ENCODE data around the gene ROMO1. TPM values are rescaled to one million over a fixed set of nuclear protein-coding genes. Genes with fewer than 3 reads are reported as not detected.
A peak's percentile ranks its signal among the peaks of the same experiment; 100 is the strongest.

ROMO1 gene
- total and polyA plus RNA-seq, 10 of the 15 experiments (the other 5 are each of a cell fraction or from before 2014, with no cell fraction given): 23.2 to 631 (median 352) TPM

DNA sequence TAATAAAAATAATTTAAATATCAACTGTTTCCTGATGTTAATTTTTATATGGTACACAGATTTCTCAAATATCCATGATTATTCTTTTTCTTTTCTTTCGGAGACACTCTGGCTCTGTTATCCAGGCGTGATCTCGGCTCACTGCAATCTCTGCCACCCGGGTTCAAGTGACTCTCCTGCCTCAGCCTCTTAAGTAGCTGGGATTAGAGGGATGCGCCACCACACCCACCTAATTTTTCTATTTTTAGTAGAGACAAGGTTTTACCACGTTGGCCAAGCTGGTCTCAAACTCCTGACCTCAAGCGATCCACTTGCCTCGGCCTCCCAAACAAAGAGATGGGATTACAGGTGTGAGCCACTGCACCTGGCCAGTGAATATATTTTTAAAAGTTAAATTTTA is 20.5 kb downstream of the ROMO1 start:
- no peak overlapping the region for H3K27ac ChIP-seq (ENCODE audit: control insufficient read depth, insufficient read depth)
- ChIA-PET POLR2A (interaction anchor here (1.2 to 2.9 kb wide), 3 partner anchors 9 to 12 kb away, joined by 3 to 15 read pairs (median 5); no protein-coding TSS in a partner anchor), RAD21 (ENCODE audit: unreplicated experiment) (interaction anchor here (1.1 kb wide), 1 partner anchor 164 kb away, joined by 3 read pairs; no protein-coding TSS in a partner anchor), CTCF (interaction anchor here (1.3 to 1.9 kb wide), 3 partner anchors 9 to 13 kb away, joined by 3 to 4 read pairs (median 4); no protein-coding TSS in a partner anchor), SMC1A (ENCODE audit: uncharacterized antibody, unreplicated experiment) (interaction anchor here (0.7 to 2.1 kb wide), 8 partner anchors 8 to 99 kb away, joined by 3 to 7 read pairs (median 4); no protein-coding TSS in a partner anchor)
- peaks cover 33 to 62% of the 10 kb centered on the region in 2 experiments for H3K36me3 ChIP-seq (ENCODE audit: control insufficient read depth in 2 of 2, insufficient read depth in 2 of 2, low read length in 1 of 2)
- no peak overlapping the region for H3K9ac ChIP-seq (ENCODE audit: control insufficient read depth, insufficient read depth, low read length)
- intact Hi-C loops (cut with micrococcal nuclease; ENCODE audit: unreplicated experiment) (no loop called here), in situ Hi-C loops (cut with MboI) (no loop called here)
- H3K4me1 ChIP-seq (ENCODE audit: control insufficient read depth, insufficient read depth, low read length): no peaks in the 10 kb centered on the region; the same call in 1 of the 2 replicates
- H3K79me2 ChIP-seq (ENCODE audit: control insufficient read depth, insufficient read depth, low read length): peaks cover 39% of the 10 kb centered on the region
- no TSS peak for BruUV-seq (replicated peaks)
- H3K27me3 ChIP-seq (replicated peaks in 1 of 2; ENCODE audit: control insufficient read depth in 2 of 2, insufficient read depth in 2 of 2, low read length in 1 of 2): no peaks in the 10 kb centered on the region
- WGBS (ENCODE audit: insufficient coverage, insufficient replicate concordance, low lambda C conversion rate, missing lambda C conversion rate): 62% methylated on average over 8 of the region's 8 CpGs
- H3K4me2 ChIP-seq (ENCODE audit: control insufficient read depth, insufficient read depth): no peak overlapping the region
- TF ChIP-seq POLR2AphosphoS5 (IDR thresholded peaks at IDR 0.05; ENCODE audit: low read length) (peak; percentile 64; the same call in 1 of the 2 replicates), PAX5 (IDR thresholded peaks at IDR 0.05; ENCODE audit: borderline replicate concordance, low read depth, low read length) (no peak), ZNF384 (IDR thresholded peaks at IDR 0.05; ENCODE audit: borderline replicate concordance, low read depth, low read length) (no peak), POLR2AphosphoS2 (IDR thresholded peaks at IDR 0.05; ENCODE audit: low read depth, low read length) (no peak), ETV6 (conservative IDR thresholded peaks at IDR 0.05 in 1 of 2, IDR thresholded peaks at IDR 0.05 in 1 of 2; ENCODE audit: borderline replicate concordance in 1 of 2, low read depth in 1 of 2) (no peak), MYC (IDR thresholded peaks at IDR 0.05; ENCODE audit: insufficient read depth, insufficient read length, insufficient replicate concordance, low read length, severe bottlenecking) (no peak), CEBPB (IDR thresholded peaks at IDR 0.05; ENCODE audit: borderline replicate concordance in 1 of 2, low read depth in 2 of 2, low read length in 2 of 2) (no peak)
- TF ChIP-seq, protein P1, sequence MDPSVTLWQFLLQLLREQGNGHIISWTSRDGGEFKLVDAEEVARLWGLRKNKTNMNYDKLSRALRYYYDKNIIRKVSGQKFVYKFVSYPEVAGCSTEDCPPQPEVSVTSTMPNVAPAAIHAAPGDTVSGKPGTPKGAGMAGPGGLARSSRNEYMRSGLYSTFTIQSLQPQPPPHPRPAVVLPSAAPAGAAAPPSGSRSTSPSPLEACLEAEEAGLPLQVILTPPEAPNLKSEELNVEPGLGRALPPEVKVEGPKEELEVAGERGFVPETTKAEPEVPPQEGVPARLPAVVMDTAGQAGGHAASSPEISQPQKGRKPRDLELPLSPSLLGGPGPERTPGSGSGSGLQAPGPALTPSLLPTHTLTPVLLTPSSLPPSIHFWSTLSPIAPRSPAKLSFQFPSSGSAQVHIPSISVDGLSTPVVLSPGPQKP (IDR thresholded peaks at IDR 0.05; ENCODE audit: low read depth, low read length): no peak
- no peak for FAIRE-seq
- H2AFZ ChIP-seq (ENCODE audit: control insufficient read depth, low read depth, low read length): no peak overlapping the region
- H4K20me1 ChIP-seq (ENCODE audit: control insufficient read depth, insufficient read depth): peaks cover 13% of the 10 kb centered on the region
- no peak for ATAC-seq
- H3K4me3 ChIP-seq: no peak overlapping the region
- no peaks in the 10 kb centered on the region for H3K9me3 ChIP-seq (replicated peaks; ENCODE audit: control insufficient read depth, insufficient read depth, low read length)
- DNase-seq (ENCODE audit: low read depth, low spot score): no peak

All from GM12878 (cell line).